Uterus (tissue), 4 donors: Measurements from ENCODE around the gene AKAP17A. TPM values are rescaled to one million over a fixed set of nuclear protein-coding genes. Genes with fewer than 3 reads are reported as not detected.

Experiments used
- DNase-seq, 2 donors: peaks; one replicate each; pipeline ENCODE4 v3.0.0-alpha.2; 2019 to 2020
- H3K27ac ChIP-seq, 2 donors: fragments of 200-600 bp; sonication (generic); 1 replicate in 1 of 2; 2 replicates in 1 of 2; pipeline ENCODE4 v1.5.1; 2016 to 2018
- H3K27me3 ChIP-seq, 2 donors: fragments of 200-600 bp; sonication (generic); one replicate each; pipeline ENCODE4 v1.5.1; 2018 to 2019; ENCODE audit warnings: control low read depth in 1 of 2
- H3K36me3 ChIP-seq, 2 donors: fragments of 200-600 bp; sonication (generic); one replicate each; pipeline ENCODE4 v1.5.1; 2019; ENCODE audit warnings: control low read depth in 1 of 2
- H3K4me1 ChIP-seq, 2 donors: fragments of 200-600 bp; sonication (generic); one replicate each; pipeline ENCODE4 v1.5.1; 2018 to 2019; ENCODE audit warnings: control low read depth in 1 of 2
- H3K4me3 ChIP-seq, 2 donors: fragments of 200-600 bp; sonication (generic); 1 replicate in 1 of 2; 2 replicates in 1 of 2; pipeline ENCODE4 v1.5.1; 2018 to 2019; ENCODE audit warnings: mild to moderate bottlenecking in 1 of 2
- H3K9me3 ChIP-seq, 2 donors: fragments of 200-600 bp; sonication (generic); one replicate each; pipeline ENCODE4 v1.5.1; 2019; ENCODE audit warnings: control low read depth in 1 of 2
- POLR2A ChIP-seq, 2 donors: fragments of 450-650 bp; IDR thresholded peaks; one replicate each; pipeline ENCODE4 v1.6.1; 2016; ENCODE audit warnings: antibody characterized with exemption in 2 of 2, mild to moderate bottlenecking in 1 of 2, moderate library complexity in 1 of 2
- intact Hi-C: fragments of 100-400 bp; cut with DNase I; formaldehyde crosslinking; loops from one replicate; pipeline ENCODE4 v1.15.1; 2023; ENCODE audit warnings: low total_unique reads
- total RNA-seq, 4 donors: library from RNA; depleted of rRNA in 3 of 4; stranded (reverse); fragments of >200 nt in 3 of 4; gene quantifications; one replicate each; pipeline versions ENCODE4 v1.1.0 to v1.2.4, GENCODE V29; 2014 to 2023
- TF ChIP-seq, protein P1 (sequence below), 4 experiments: fragments of 200-600 bp in 2 of 4; fragments of 450-650 bp in 2 of 4; sonication (generic) in 2 of 4; IDR thresholded peaks; one replicate each; pipeline ENCODE4 v1.5.1; 2016 to 2019; ENCODE audit warnings: antibody characterized with exemption in 4 of 4, mild to moderate bottlenecking in 2 of 4, moderate library complexity in 1 of 4
- donor health status: DM: yes; HTN: yes; CAD: no.

The AKAP17A gene
- total RNA-seq, 4 donors from 2014 or later, result 21.5 to 52.9 (median 29.6) TPM

- no peak for DNase-seq
Measured at GRCh38 chrX:1589356-1590130, 1.9 kb upstream of the AKAP17A start.

DNA sequence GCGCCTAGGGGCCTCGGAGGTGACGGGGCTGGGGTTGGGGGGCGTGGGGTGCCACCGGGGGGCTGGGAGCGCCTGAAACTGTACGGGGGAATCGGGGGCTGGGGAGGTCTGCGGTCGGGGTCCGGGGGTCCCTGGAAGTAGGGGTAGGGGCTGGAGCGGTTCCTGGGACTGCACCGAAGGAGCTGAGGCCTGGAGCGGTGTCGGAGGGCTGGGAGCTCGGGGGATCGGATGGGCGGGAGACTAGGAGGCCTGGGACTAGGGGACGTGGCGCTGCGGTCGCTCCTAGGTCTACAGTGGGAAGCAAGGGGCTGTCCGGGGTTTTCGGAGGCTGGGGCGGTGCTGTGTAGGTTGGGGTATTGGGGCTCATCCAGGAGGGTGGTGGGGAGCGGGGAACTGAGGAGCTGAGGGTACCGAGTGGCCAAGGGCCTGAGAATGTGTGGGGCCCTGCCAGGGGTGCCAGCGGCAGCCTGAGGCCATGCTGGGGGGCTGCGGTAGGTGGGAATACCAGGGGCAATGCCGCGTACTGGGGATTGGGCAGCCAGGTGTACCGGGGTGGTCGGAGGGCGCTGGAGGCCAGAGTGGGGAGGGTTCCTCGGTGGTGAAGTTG lies 562 bp downstream of the AKAP17A start:
- peak overlapping the region; percentile 90 to 94 for H3K4me3 ChIP-seq
- H3K9me3 ChIP-seq, result no peaks in the 10 kb centered on the region
- no peak for DNase-seq
- intact Hi-C loops, result loop anchor here (5.0 kb wide), 1 partner anchor 140 kb away; the partner anchor contains the start of gene ASMTL
- H3K27me3 ChIP-seq, result no peaks in the 10 kb centered on the region
- H3K27ac ChIP-seq, result peak overlapping the region; percentile 79 to 86
- no peak for TF ChIP-seq POLR2A (IDR thresholded peaks at IDR 0.05)
- TF ChIP-seq, protein P1, sequence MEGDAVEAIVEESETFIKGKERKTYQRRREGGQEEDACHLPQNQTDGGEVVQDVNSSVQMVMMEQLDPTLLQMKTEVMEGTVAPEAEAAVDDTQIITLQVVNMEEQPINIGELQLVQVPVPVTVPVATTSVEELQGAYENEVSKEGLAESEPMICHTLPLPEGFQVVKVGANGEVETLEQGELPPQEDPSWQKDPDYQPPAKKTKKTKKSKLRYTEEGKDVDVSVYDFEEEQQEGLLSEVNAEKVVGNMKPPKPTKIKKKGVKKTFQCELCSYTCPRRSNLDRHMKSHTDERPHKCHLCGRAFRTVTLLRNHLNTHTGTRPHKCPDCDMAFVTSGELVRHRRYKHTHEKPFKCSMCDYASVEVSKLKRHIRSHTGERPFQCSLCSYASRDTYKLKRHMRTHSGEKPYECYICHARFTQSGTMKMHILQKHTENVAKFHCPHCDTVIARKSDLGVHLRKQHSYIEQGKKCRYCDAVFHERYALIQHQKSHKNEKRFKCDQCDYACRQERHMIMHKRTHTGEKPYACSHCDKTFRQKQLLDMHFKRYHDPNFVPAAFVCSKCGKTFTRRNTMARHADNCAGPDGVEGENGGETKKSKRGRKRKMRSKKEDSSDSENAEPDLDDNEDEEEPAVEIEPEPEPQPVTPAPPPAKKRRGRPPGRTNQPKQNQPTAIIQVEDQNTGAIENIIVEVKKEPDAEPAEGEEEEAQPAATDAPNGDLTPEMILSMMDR (IDR thresholded peaks at IDR 0.05), result no peak
- H3K36me3 ChIP-seq, result no peaks in the 10 kb centered on the region
- H3K4me1 ChIP-seq, result no peaks in the 10 kb centered on the region

More at GRCh38 chrX:1589356-1590130, 1.9 kb upstream of the AKAP17A start:
- Histone ChIP-seq H3K9me3 (no peaks in the 10 kb centered on the region), H3K36me3 (no peaks in the 10 kb centered on the region), H3K4me3 (no peak overlapping the region), H3K27me3 (no peaks in the 10 kb centered on the region), H3K27ac (no peak overlapping the region), H3K4me1 (no peaks in the 10 kb centered on the region)
- intact Hi-C loops, result loop anchor here (5.0 kb wide), 1 partner anchor 137 kb away; the partner anchor contains the start of gene ASMTL
- no peak for TF ChIP-seq POLR2A (IDR thresholded peaks at IDR 0.05)
- TF ChIP-seq, protein P1 (IDR thresholded peaks at IDR 0.05), result no peak

DNA sequence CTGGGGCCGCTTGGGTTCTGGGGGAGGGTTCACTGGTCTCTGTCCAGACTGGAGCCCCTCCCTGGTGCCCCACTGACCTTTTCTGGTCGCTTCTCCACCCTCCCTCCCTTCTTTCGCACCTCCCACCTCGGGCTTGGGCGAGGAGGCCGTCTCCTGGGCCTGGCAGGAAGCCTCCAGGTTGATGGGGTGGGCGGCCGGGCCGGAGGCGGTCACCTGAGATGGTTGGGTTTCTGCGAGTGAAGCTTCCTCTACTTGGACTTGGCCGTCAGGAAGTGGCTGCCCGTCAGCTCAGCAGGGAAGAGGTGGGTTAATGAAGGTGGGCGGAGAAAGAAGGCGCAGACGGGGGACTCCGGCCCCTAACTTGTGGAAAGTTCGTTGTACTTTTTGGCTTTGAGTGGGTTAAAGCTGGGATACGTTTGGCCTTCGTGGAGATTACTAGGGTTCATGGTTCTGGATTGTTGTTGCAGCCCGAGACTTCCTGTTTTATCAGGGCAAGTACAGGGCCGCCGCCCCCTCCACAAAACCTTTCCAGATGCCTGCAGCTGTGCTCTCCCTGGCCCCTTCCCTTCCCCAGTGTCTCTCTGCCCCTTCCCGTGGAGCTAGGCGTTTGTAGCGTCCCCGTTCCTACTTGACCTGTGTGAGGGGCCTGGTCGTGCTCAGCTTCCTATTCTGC lies 1.2 kb downstream of the AKAP17A start:
- no peaks in the 10 kb centered on the region for H3K4me1 ChIP-seq
- no peak for DNase-seq
- peak overlapping the region; percentile 79 to 86 for H3K27ac ChIP-seq

GRCh38 chrX:1593286-1594271 lies 2.2 kb downstream of the AKAP17A start:
- intact Hi-C loops, result loop anchor here (5.0 kb wide), 1 partner anchor 141 kb away; the partner anchor contains the start of gene ASMTL
- H3K27ac ChIP-seq, result no peak overlapping the region
- no peaks in the 10 kb centered on the region for H3K9me3 ChIP-seq
- TF ChIP-seq, protein P1 (IDR thresholded peaks at IDR 0.05), result no peak
- TF ChIP-seq POLR2A (IDR thresholded peaks at IDR 0.05), result no peak
- H3K36me3 ChIP-seq, result no peaks in the 10 kb centered on the region
- H3K4me3 ChIP-seq, result peak overlapping the region in 1 of 2 donors; percentile 94
- H3K27me3 ChIP-seq, result no peaks in the 10 kb centered on the region
- DNase-seq, result no peak
- no peaks in the 10 kb centered on the region for H3K4me1 ChIP-seq

More for the DNA sequence above, 1.2 kb downstream of the AKAP17A start:
- H3K4me3 ChIP-seq, result peak overlapping the region; percentile 90 to 94
- no peaks in the 10 kb centered on the region for H3K9me3 ChIP-seq
- no peaks in the 10 kb centered on the region for H3K36me3 ChIP-seq
- H3K27me3 ChIP-seq, result no peaks in the 10 kb centered on the region
- no peak for TF ChIP-seq POLR2A (IDR thresholded peaks at IDR 0.05)
- TF ChIP-seq, protein P1 (IDR thresholded peaks at IDR 0.05), result no peak
- intact Hi-C loops, result loop anchor here (5.0 kb wide), 1 partner anchor 140 kb away; the partner anchor contains the start of gene ASMTL
